Hepatocyte (in vitro differentiated cells): ENCODE data around the gene TK2. TPM values are rescaled to one million over a fixed set of nuclear protein-coding genes. Genes with fewer than 3 reads are reported as not detected.

ENCODE experiments used
- DNase-seq: peaks from one replicate; pipeline ENCODE4 v3.0.0-alpha.2; 2016; ENCODE audit warnings: low spot score
- H2AFZ ChIP-seq: fragments of 200-600 bp; sonication (generic); 2 replicates; pipeline ENCODE4 v1.6.0; 2016; ENCODE audit warnings: antibody characterized with exemption, mild to moderate bottlenecking
- H3K27ac ChIP-seq: fragments of 200-600 bp; sonication (generic); 2 replicates; pipeline ENCODE4 v1.5.1; 2016; ENCODE audit warnings: mild to moderate bottlenecking
- H3K27me3 ChIP-seq: fragments of 200-600 bp; sonication (generic); 2 replicates; pipeline ENCODE4 v1.6.1; 2016
- H3K36me3 ChIP-seq: fragments of 200-600 bp; sonication (generic); replicated peaks from 2 replicates; pipeline ENCODE4 v1.5.1; 2016; ENCODE audit warnings: low read depth; ENCODE audit not compliant: insufficient read depth
- H3K4me1 ChIP-seq: fragments of 200-600 bp; sonication (generic); 2 replicates; pipeline ENCODE4 v1.5.1; 2016; ENCODE audit warnings: mild to moderate bottlenecking, moderate library complexity; ENCODE audit not compliant: insufficient read depth
- H3K4me2 ChIP-seq: fragments of 200-600 bp; sonication (generic); 2 replicates; pipeline ENCODE4 v1.6.0; 2016
- H3K4me3 ChIP-seq: fragments of 200-600 bp; sonication (generic); 2 replicates; pipeline ENCODE4 v1.5.1; 2016; ENCODE audit warnings: mild to moderate bottlenecking
- H3K79me2 ChIP-seq: fragments of 200-600 bp; sonication (generic); 2 replicates; pipeline ENCODE4 v1.6.0; 2017; ENCODE audit warnings: mild to moderate bottlenecking
- H3K9me2 ChIP-seq: fragments of 200-600 bp; sonication (generic); replicated peaks from 2 replicates; pipeline ENCODE4 v1.6.0; 2017; ENCODE audit warnings: mild to moderate bottlenecking; ENCODE audit not compliant: insufficient read depth
- H3K9me3 ChIP-seq: fragments of 200-600 bp; sonication (generic); 2 replicates; pipeline ENCODE4 v1.5.1; 2016; ENCODE audit warnings: low read depth, mild to moderate bottlenecking
- H4K20me1 ChIP-seq: fragments of 200-600 bp; sonication (generic); 2 replicates; pipeline ENCODE4 v1.6.0; 2016; ENCODE audit warnings: mild to moderate bottlenecking; ENCODE audit not compliant: insufficient read depth, poor library complexity, severe bottlenecking
- CTCF ChIP-seq: fragments of 200-600 bp; sonication (generic); IDR thresholded peaks from 2 replicates; pipeline ENCODE4 v1.5.1; 2016; ENCODE audit warnings: antibody characterized with exemption, mild to moderate bottlenecking; ENCODE audit not compliant: poor library complexity
- EZH2 ChIP-seq: fragments of 200-600 bp; sonication (generic); IDR thresholded peaks from 2 replicates; pipeline ENCODE4 v1.6.1; 2016; ENCODE audit warnings: antibody characterized with exemption, mild to moderate bottlenecking, borderline replicate concordance
- EZH2phosphoT487 ChIP-seq: fragments of 200-600 bp; sonication (generic); IDR thresholded peaks from one replicate; pipeline ENCODE4 v1.6.1; 2018; ENCODE audit warnings: antibody characterized with exemption, mild to moderate bottlenecking, low read depth, moderate library complexity; ENCODE audit not compliant: unreplicated experiment, severe bottlenecking
- WGBS: methylation state at CpG from one replicate; pipeline ENCODE4 v1.1.6; 2016; ENCODE audit warnings: low lambda C conversion rate; ENCODE audit errors: missing lambda C conversion rate; 5-methylcytosine and 5-hydroxymethylcytosine counted together
- polyA plus RNA-seq: library from polyadenylated mRNA; unstranded; fragments of >200 nt; fragmentation: Nextera tagmentation; extraction: Ambion mirVana; gene quantifications from 2 replicates; pipeline ENCODE4 v1.2.1, GENCODE V29; 2016
- total RNA-seq: library from RNA; depleted of rRNA; stranded (reverse); fragments of >200 nt; gene quantifications from 2 replicates; pipeline ENCODE4 v1.2.3, GENCODE V29; 2014

Gene TK2
- total and polyA plus RNA-seq, 2 experiments from 2014 or later = 10.1 to 14.3 TPM

- no peaks in the 10 kb centered on the region for H3K9me3 ChIP-seq
- no peaks in the 10 kb centered on the region for H3K9me2 ChIP-seq
- no peaks in the 10 kb centered on the region for H3K36me3 ChIP-seq
- WGBS = 91% methylated on average over 3 of the region's 3 CpGs
- no peak overlapping the region for H3K4me3 ChIP-seq
- H3K4me1 ChIP-seq = peaks cover 19% of the 10 kb centered on the region
- no peaks in the 10 kb centered on the region for H4K20me1 ChIP-seq
- H3K79me2 ChIP-seq = peaks cover 35% of the 10 kb centered on the region
- no peak overlapping the region for H2AFZ ChIP-seq
- no peaks in the 10 kb centered on the region for H3K27me3 ChIP-seq
- TF ChIP-seq EZH2phosphoT487 (no peak), EZH2 (no peak)
- H3K27ac ChIP-seq = no peak overlapping the region
- peak overlapping the region; percentile 80 for H3K4me2 ChIP-seq
- no peak for DNase-seq
Observed at GRCh38 chr16:66554021-66554420, 4.1 kb upstream of the TK2 start.

- H3K4me3 ChIP-seq = no peak overlapping the region
- no peaks in the 10 kb centered on the region for H3K36me3 ChIP-seq
- no peaks in the 10 kb centered on the region for H3K9me3 ChIP-seq
- no peaks in the 10 kb centered on the region for H3K27me3 ChIP-seq
- no peaks in the 10 kb centered on the region for H4K20me1 ChIP-seq
- H3K9me2 ChIP-seq = no peaks in the 10 kb centered on the region
- H3K4me1 ChIP-seq = peaks cover 21% of the 10 kb centered on the region
- peak overlapping the region; percentile 80 for H3K4me2 ChIP-seq
- TF ChIP-seq EZH2 (no peak), EZH2phosphoT487 (no peak), CTCF (no peak)
- WGBS = 69% methylated on average over 8 of the region's 8 CpGs
- no peak overlapping the region for H3K27ac ChIP-seq
- H2AFZ ChIP-seq = no peak overlapping the region
- no peak for DNase-seq
- H3K79me2 ChIP-seq = peaks cover 38% of the 10 kb centered on the region
Observed at GRCh38 chr16:66553223-66553622, 3.3 kb upstream of the TK2 start.

- Histone ChIP-seq H3K36me3 (no peaks in the 10 kb centered on the region), H3K79me2 (peaks cover 38% of the 10 kb centered on the region), H3K27me3 (no peaks in the 10 kb centered on the region), H3K4me1 (peaks cover 21% of the 10 kb centered on the region), H3K9me2 (no peaks in the 10 kb centered on the region), H4K20me1 (no peaks in the 10 kb centered on the region), H3K4me3 (peak within 1 kb of the TSS; percentile 31), H3K9me3 (no peaks in the 10 kb centered on the region), H2AFZ (peak within 1 kb of the TSS; percentile 87), H3K4me2 (peak within 1 kb of the TSS; percentile 80), H3K27ac (peak within 1 kb of the TSS; percentile 90)
- peak; percentile 94 for DNase-seq
- no peak for TF ChIP-seq EZH2phosphoT487
- no peak for TF ChIP-seq CTCF
- no peak for TF ChIP-seq EZH2
- 25% methylated on average over 61 of the region's 63 CpGs for WGBS
Observed at GRCh38 chr16:66552286-66553177, 2.6 kb upstream of the TK2 start, which contains the start of gene CKLF. Gene CKLF (plus strand): TSS chr16:66552576. CDS start chr16:66552716, 140 bp downstream.

- Histone ChIP-seq H3K27me3 (no peaks in the 10 kb centered on the region), H3K4me3 (peak overlapping the region; percentile 16), H3K79me2 (peaks cover 38% of the 10 kb centered on the region), H2AFZ (peak overlapping the region; percentile 81), H3K9me3 (no peaks in the 10 kb centered on the region), H4K20me1 (no peaks in the 10 kb centered on the region), H3K27ac (peak overlapping the region; percentile 90), H3K4me2 (peak overlapping the region; percentile 80), H3K36me3 (no peaks in the 10 kb centered on the region), H3K9me2 (no peaks in the 10 kb centered on the region), H3K4me1 (peaks cover 21% of the 10 kb centered on the region)
- TF ChIP-seq EZH2phosphoT487 = no peak
- no peak for DNase-seq
- WGBS = 60% methylated on average over 8 of the region's 8 CpGs
Observed at GRCh38 chr16:66551788-66552285, 1.9 kb upstream of the TK2 start.
